Smooth muscle cell of the brain vasculature (primary cell): ENCODE results near the gene TENM4.

Experiments
- DNase-seq: peaks from one replicate; pipeline ENCODE4 v3.0.0-alpha.2; 2012; ENCODE audit warnings: low read depth, low spot score

TENM4 gene

GRCh38 chr11:78941226-78941851 lies 499.5 kb downstream of the TENM4 start:
- DNase-seq, result no peak

GRCh38 chr11:78940500-78941225 lies 500.2 kb downstream of the TENM4 start:
- no peak for DNase-seq

DNA sequence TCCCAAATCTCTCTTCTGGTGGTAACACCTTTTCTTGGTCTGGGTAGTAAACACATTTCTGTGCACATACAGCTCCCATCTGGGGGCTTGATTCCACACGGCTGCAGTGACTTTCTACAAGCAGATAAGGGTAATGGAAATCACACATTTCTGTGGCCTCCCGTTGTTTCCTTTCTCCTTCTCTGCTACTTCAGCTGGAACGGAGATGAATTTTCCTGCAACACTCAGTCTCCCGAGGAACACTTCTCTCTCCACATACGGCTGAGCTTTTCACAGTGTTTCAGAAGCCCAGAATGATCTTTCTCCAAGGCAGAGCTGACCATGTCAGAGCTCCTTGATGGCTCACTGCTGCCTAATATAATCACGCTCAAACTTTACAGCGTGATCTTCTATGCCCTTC lies 501.9 kb downstream of the TENM4 start:
- no peak for DNase-seq

DNA sequence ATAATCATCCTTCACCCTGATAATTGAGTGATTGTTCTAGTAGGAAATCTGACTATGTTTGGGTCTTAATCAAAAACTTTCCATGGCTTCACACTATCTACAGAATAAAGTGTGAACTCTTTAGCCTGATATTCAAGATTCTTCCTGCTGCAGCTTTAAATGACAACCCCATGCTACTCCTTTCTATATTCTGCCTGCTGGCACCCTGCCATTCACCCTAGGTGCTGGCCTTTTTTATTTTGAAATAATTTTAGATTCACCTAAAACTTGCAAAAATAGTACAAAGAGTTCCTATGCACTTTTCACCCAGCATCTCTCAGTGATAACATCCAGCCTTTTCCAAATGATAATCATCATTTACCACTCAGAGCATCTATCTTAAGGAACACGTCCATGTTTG lies 502.8 kb downstream of the TENM4 start:
- DNase-seq, result no peak

- DNase-seq, result no peak
Observed at GRCh38 chr11:78935398-78936068, 505.3 kb downstream of the TENM4 start.

DNA sequence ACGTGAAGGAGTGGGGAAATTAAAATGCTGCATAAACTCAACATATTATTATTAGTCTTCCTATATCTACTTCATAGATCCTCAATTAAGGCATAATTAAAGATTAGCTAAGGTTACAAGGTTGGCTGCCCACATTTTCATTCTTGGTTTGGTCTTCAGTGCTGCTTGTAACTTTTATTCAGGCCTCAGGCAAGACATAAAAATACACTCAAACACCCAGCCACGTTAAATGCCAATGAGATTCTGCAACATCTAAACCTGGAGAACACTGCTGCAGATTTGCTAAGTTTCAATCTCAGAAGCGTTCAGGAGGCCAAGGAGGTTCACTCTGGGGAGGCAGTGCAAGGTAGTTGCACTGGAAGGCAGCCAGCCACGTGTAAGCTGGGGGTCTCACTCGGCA lies 507.5 kb downstream of the TENM4 start:
- no peak for DNase-seq

- DNase-seq, result no peak
Observed at GRCh38 chr11:78932757-78933156, 508.1 kb downstream of the TENM4 start.

DNA sequence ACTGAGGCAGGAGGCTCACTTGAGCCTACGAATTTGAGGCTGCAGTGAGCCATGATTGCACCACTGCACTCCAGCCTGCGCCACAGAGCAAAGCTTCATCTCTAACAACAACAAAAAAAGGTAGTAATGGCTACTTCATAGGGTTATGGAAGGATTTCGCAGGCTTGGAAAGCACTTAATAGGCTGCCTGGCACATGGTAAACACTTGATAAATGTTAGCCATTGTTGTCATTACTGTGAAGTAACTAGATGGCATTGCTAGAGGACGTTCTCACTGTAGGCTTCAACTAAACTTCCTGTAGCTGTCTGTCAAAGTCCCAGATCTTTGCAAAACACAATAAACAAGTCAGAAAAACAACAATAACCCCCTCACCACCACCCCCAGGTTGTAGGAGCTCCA lies 508.9 kb downstream of the TENM4 start:
- DNase-seq, result no peak

DNA sequence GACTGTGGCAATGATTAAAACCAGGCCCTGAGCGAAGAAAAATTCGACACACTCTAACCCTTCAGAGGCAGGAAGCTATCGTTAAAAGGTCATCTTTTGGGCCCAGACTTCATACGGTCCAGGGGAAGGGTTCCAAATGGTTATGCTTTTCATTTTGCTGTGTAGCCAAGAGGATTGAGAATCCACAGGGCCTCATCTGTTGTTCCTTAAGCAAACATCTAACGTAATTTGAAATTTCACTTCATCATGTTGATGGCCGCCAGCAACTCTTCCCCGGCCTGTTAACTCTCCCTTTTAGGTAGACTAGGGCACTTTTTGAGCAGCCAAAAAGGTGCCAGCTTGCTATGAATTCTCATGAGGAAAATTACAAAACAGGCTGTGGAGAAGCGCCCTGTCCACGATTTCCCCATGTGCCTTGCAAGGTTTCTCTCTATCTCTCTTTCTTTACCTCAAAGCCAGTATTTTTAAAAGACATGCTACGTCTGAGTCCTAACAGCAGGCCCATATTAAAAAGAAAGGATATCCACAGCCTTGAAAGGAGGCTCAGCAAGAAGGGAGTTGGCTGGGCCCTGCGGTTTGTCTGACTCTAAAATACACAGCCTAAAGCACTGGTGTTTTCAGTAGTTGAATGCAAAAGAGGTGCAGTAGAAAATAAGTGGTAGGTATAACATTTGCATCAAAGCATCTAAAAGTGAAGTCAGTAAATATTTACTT lies 509.9 kb downstream of the TENM4 start:
- no peak for DNase-seq

- no peak for DNase-seq
Observed at GRCh38 chr11:78929906-78930220, 511.0 kb downstream of the TENM4 start.

DNA sequence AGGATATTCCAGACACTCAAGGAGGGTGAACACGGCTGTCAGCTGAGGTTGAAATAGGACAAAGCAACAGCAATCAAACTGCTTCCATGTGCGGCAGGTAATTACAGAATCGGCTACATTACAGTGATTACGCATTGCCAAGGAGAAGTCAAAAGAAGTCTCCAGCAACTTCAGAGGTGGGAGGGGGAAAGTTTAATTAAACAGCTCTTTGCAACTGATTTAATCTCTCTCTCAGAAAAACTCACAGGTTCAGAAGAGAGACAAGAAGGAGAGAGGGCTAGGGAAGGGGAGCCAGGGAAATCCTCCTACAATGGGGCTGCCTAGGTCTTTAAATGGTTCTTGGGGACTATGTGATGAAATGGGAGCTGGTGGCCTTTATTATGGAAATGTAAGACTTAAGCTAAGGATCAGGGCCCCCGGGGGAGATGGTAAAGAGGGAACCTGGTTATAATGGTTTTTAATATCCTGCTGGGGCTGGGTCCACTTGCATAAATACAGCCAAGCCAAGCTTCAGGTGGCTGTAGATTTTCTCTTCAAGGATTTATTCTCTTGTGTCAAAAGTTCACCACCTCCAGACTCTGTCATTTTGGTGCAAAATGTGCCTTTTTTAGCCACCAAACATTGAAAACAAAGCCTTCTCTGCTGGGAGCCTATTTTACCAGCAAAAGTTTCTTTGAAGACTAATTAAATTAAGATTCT lies 511.5 kb downstream of the TENM4 start:
- DNase-seq, result no peak

GRCh38 chr11:78927511-78927910 lies 513.3 kb downstream of the TENM4 start:
- DNase-seq, result no peak

GRCh38 chr11:78926633-78927338 lies 514.0 kb downstream of the TENM4 start:
- DNase-seq, result no peak

DNA sequence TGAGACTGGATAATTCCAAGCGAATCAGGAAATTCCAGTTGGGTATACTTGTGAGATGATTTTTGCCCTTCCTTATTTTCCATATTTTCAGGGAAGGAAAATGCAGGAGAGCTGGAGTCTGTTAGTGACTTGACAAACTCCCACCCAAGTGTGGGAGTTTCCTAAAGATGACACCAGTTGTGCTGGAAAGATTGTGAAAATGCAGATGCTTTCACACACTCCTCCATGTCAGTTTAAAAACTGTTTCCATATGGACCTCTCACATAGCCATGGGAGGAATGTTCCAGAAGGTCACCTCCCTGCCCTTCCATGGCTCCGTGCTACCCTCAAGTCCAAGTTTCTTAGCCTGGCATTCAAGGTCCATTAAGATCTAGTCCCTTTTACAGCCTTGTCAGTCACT lies 515.4 kb downstream of the TENM4 start:
- DNase-seq, result no peak

GRCh38 chr11:78922859-78923625 lies 517.8 kb downstream of the TENM4 start:
- DNase-seq, result no peak

- no peak for DNase-seq
Observed at GRCh38 chr11:78921509-78921908, 519.3 kb downstream of the TENM4 start.

GRCh38 chr11:78920329-78920728 lies 520.5 kb downstream of the TENM4 start:
- no peak for DNase-seq

GRCh38 chr11:78916759-78917158 lies 524.1 kb downstream of the TENM4 start:
- DNase-seq, result no peak

DNA sequence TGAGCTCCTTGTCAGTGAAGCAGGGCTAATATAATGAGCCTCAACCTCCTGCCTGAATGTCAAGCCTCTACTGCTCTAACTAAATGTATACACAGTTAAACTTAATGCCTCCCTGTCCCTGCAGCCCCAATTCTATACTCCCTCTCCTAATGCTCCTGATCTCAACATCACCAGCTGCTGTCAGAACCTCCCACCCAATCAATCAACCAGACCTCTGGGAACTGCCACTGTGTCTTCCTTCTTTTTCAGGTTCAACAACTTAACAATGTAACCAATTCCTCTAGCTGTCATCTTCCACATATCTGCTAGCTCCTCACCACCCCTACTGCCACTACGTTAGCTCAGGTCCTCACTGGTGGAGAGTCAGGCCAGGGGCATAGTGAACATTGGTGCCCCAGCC lies 526.3 kb downstream of the TENM4 start:
- DNase-seq, result no peak

GRCh38 chr11:78912778-78913177 lies 528.1 kb downstream of the TENM4 start:
- no peak for DNase-seq

GRCh38 chr11:78910322-78910721 lies 530.5 kb downstream of the TENM4 start:
- DNase-seq, result no peak
